Spleen (tissue), 11 donors: ENCODE data around the gene TSNAX. TPM values are rescaled to one million over a fixed set of nuclear protein-coding genes. Genes with fewer than 3 reads are reported as not detected.

Experiments
- DNase-seq: peaks from one replicate; pipeline ENCODE4 v3.0.0-alpha.2; 2020
- H3K27ac ChIP-seq, 8 donors: fragments of 200-600 bp; sonication (generic) in 7 of 8; 1 replicate in 4 of 8; 2 replicates in 4 of 8; pipeline versions ENCODE4 v1.5.0 to v1.8.0; 2016 to 2021; ENCODE audit warnings: inconsistent platforms in 4 of 8, mild to moderate bottlenecking in 4 of 8, moderate library complexity in 1 of 8
- H3K27me3 ChIP-seq, 7 donors: fragments of 200-600 bp; sonication (generic) in 6 of 7; replicated peaks in 1 of 7; 1 replicate in 4 of 7; 2 replicates in 3 of 7; pipeline versions ENCODE4 v1.5.0 to v1.8.0; 2016 to 2021; ENCODE audit warnings: inconsistent platforms in 3 of 7, mild to moderate bottlenecking in 1 of 7
- H3K36me3 ChIP-seq, 6 donors: fragments of 200-600 bp; sonication (generic) in 5 of 6; 1 replicate in 4 of 6; 2 replicates in 2 of 6; pipeline versions ENCODE4 v1.5.0 to v1.8.0; 2016 to 2021; ENCODE audit warnings: inconsistent platforms in 2 of 6
- H3K4me1 ChIP-seq, 6 donors: fragments of 200-600 bp; sonication (generic) in 5 of 6; 1 replicate in 3 of 6; 2 replicates in 3 of 6; pipeline versions ENCODE4 v1.5.0 to v1.8.0; 2016 to 2021; ENCODE audit warnings: inconsistent platforms in 3 of 6
- H3K4me3 ChIP-seq, 8 donors: fragments of 200-600 bp; sonication (generic) in 7 of 8; 1 replicate in 4 of 8; 2 replicates in 4 of 8; pipeline versions ENCODE4 v1.5.0 to v1.8.0; 2016 to 2021; ENCODE audit warnings: inconsistent platforms in 4 of 8, mild to moderate bottlenecking in 4 of 8, moderate library complexity in 2 of 8
- H3K9me3 ChIP-seq, 8 donors: fragments of 200-600 bp; sonication (generic) in 7 of 8; 1 replicate in 4 of 8; 2 replicates in 4 of 8; pipeline versions ENCODE4 v1.5.0 to v1.8.0; 2016 to 2021; ENCODE audit warnings: inconsistent platforms in 4 of 8
- POLR2A ChIP-seq, 3 donors: fragments of 450-650 bp; IDR thresholded peaks; one replicate each; pipeline ENCODE4 v1.5.1; 2017; ENCODE audit warnings: antibody characterized with exemption in 3 of 3, mild to moderate bottlenecking in 1 of 3
- POLR2AphosphoS5 ChIP-seq, 3 donors: sonication (generic); formaldehyde crosslinking; IDR thresholded peaks; one replicate each; pipeline ENCODE4 v1.5.1; 2017; ENCODE audit warnings: antibody characterized with exemption in 3 of 3
- WGBS, 5 donors: extraction: QIAGEN DNeasy Blood & Tissue Kit in 3 of 5; methylation state at CpG; one replicate each; pipeline versions ENCODE4 v1.1.5 to v1.1.7; 2013 to 2018; 5-methylcytosine and 5-hydroxymethylcytosine counted together
- intact Hi-C: fragments of 100-400 bp; cut with DNase I; formaldehyde crosslinking; loops from one replicate; pipeline ENCODE4 v1.15.0; 2023; ENCODE audit warnings: low total_unique reads
- polyA plus RNA-seq, 3 donors: library from polyadenylated mRNA; stranded (reverse); fragments of 200-250 nt; gene quantifications; one replicate each; pipeline ENCODE4 v1.2.1, GENCODE V29; 2013
- total RNA-seq, 7 donors: library from RNA; depleted of rRNA in 3 of 7; stranded (reverse); fragments of >200 nt in 3 of 7; fragmentation: NEBNext Ultra II Directional in 4 of 7; extraction: Animal tissue kit (Norgen Biotek cat#: 25700) in 4 of 7; gene quantifications; one replicate each; pipeline versions ENCODE4 v1.1.0 to v1.2.1, GENCODE V29; 2016 to 2021
- TF ChIP-seq, protein P1 (sequence below), 11 experiments: fragments of 200-600 bp in 7 of 11; fragments of 450-650 bp in 4 of 11; sonication (generic) in 4 of 11; IDR thresholded peaks in 8 of 11; conservative IDR thresholded peaks in 3 of 11; 1 replicate in 7 of 11; 2 replicates in 4 of 11; pipeline versions ENCODE4 v1.4.0 to v1.8.0; 2016 to 2021; ENCODE audit warnings: antibody characterized with exemption in 11 of 11, inconsistent platforms in 4 of 11, mild to moderate bottlenecking in 1 of 11
- donor health status: healthy with polysubstance abuse.
- donor health status: DM: no; HTN: no; CAD: no; lungs with moderate emphysema.
- donor health status: DM: no; HTN: no; CAD: no.
- donor health status: Bipolar disorder and iron deficiency.
- donor health status: healthy.
- donor health status: DM: no; HTN: no; CAD: no.
- donor health status: DM: yes; HTN: yes; CAD: no.

TSNAX gene
- total and polyA plus RNA-seq, 10 donors, result 14.0 to 61.8 (median 48.0) TPM

- intact Hi-C loops, result no loop called here
- TF ChIP-seq POLR2A (IDR thresholded peaks at IDR 0.05) (no peak), POLR2AphosphoS5 (IDR thresholded peaks at IDR 0.05) (no peak)
- TF ChIP-seq, protein P1, sequence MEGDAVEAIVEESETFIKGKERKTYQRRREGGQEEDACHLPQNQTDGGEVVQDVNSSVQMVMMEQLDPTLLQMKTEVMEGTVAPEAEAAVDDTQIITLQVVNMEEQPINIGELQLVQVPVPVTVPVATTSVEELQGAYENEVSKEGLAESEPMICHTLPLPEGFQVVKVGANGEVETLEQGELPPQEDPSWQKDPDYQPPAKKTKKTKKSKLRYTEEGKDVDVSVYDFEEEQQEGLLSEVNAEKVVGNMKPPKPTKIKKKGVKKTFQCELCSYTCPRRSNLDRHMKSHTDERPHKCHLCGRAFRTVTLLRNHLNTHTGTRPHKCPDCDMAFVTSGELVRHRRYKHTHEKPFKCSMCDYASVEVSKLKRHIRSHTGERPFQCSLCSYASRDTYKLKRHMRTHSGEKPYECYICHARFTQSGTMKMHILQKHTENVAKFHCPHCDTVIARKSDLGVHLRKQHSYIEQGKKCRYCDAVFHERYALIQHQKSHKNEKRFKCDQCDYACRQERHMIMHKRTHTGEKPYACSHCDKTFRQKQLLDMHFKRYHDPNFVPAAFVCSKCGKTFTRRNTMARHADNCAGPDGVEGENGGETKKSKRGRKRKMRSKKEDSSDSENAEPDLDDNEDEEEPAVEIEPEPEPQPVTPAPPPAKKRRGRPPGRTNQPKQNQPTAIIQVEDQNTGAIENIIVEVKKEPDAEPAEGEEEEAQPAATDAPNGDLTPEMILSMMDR (IDR thresholded peaks at IDR 0.05 in 8 of 11, conservative IDR thresholded peaks at IDR 0.05 in 3 of 11), result no peak
- Histone ChIP-seq H3K27me3 (no peaks in the 10 kb centered on the region), H3K9me3 (no peaks in the 10 kb centered on the region), H3K4me1 (peaks cover 0 to under 1% (median 0%) of the 10 kb centered on the region in 6 donors), H3K27ac (no peak overlapping the region), H3K4me3 (no peak overlapping the region), H3K36me3 (no peaks in the 10 kb centered on the region)
- DNase-seq, result no peak
- 86 to 97% (median 87%) methylated on average over 2 of the region's 2 CpGs for WGBS, 5 donors
Measured at GRCh38 chr1:231575472-231575871, 47.0 kb downstream of the TSNAX start.

GRCh38 chr1:231576804-231577718 is 48.6 kb downstream of the TSNAX start:
- no peak overlapping the region for H3K27ac ChIP-seq
- no peak for DNase-seq
- no peaks in the 10 kb centered on the region for H3K9me3 ChIP-seq
- no peak overlapping the region for H3K4me3 ChIP-seq
- intact Hi-C loops, result no loop called here
- 82 to 89% (median 84%) methylated on average over 10 to 11 of the region's 11 CpGs for WGBS, 5 donors
- peaks cover 0 to 7% (median 0%) of the 10 kb centered on the region in 6 donors for H3K4me1 ChIP-seq
- no peaks in the 10 kb centered on the region for H3K36me3 ChIP-seq
- no peaks in the 10 kb centered on the region for H3K27me3 ChIP-seq
- TF ChIP-seq, protein P1 (IDR thresholded peaks at IDR 0.05 in 8 of 11, conservative IDR thresholded peaks at IDR 0.05 in 3 of 11), result no peak
- no peak for TF ChIP-seq POLR2AphosphoS5 (IDR thresholded peaks at IDR 0.05)
- no peak for TF ChIP-seq POLR2A (IDR thresholded peaks at IDR 0.05)

DNA sequence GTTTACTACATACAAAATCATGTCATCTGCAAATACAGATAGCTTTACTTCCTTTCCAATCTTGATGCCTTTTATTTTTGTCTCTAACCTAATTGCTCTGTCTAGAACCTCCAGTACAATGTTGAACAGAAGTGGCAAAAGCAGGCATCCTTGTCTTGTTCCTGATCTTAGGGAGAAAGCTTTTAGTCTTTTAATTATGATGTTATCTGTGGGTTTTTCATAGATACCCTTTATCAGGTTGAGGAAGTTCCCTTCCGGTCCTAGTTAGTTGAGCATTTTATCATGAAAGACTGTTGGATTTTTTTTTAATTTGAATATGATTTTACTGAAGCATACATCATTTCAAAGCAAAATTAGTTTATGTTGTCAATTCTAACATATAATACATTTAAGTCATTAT is 52.4 kb downstream of the TSNAX start:
- H3K36me3 ChIP-seq, result no peaks in the 10 kb centered on the region
- no peak for DNase-seq
- H3K27me3 ChIP-seq, result no peaks in the 10 kb centered on the region
- intact Hi-C loops, result no loop called here
- WGBS, 5 donors, result 47 to 72% (median 62%) methylated on average over 1 of the region's 1 CpG
- H3K4me1 ChIP-seq, result peaks cover 0 to 7% (median 0%) of the 10 kb centered on the region in 6 donors
- no peak for TF ChIP-seq POLR2AphosphoS5 (IDR thresholded peaks at IDR 0.05)
- TF ChIP-seq, protein P1 (IDR thresholded peaks at IDR 0.05 in 8 of 11, conservative IDR thresholded peaks at IDR 0.05 in 3 of 11), result no peak
- no peak for TF ChIP-seq POLR2A (IDR thresholded peaks at IDR 0.05)
- H3K4me3 ChIP-seq, result no peak overlapping the region
- no peaks in the 10 kb centered on the region for H3K9me3 ChIP-seq
- H3K27ac ChIP-seq, result peak overlapping the region in 1 of 8 donors; percentile 13

DNA sequence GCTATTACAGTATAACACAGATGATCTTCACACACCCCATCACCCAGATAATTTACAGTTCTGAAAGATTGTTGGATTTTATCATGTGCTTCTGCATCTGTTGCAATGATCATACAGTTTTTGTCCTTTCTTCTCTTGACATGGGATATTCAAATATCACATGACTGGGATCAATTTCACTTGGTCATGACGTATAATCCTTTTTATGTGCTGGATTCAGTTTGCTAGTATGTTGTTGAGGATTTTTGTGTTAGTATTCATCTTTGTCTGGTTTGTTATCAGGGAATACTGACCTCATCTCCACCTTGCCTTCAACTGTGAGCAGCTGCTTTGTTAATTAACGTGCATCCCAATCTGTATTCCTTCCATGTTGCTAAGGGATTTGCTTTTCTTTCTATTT is 53.4 kb downstream of the TSNAX start:
- H3K9me3 ChIP-seq, result no peaks in the 10 kb centered on the region
- no peak overlapping the region for H3K27ac ChIP-seq
- TF ChIP-seq, protein P1 (IDR thresholded peaks at IDR 0.05 in 8 of 11, conservative IDR thresholded peaks at IDR 0.05 in 3 of 11), result no peak
- TF ChIP-seq POLR2AphosphoS5 (IDR thresholded peaks at IDR 0.05), result no peak
- no peak for TF ChIP-seq POLR2A (IDR thresholded peaks at IDR 0.05)
- no peak overlapping the region for H3K4me3 ChIP-seq
- intact Hi-C loops, result no loop called here
- no peaks in the 10 kb centered on the region for H3K27me3 ChIP-seq
- H3K4me1 ChIP-seq, result peaks cover 0 to 7% (median 0%) of the 10 kb centered on the region in 6 donors
- H3K36me3 ChIP-seq, result no peaks in the 10 kb centered on the region
- DNase-seq, result no peak
- WGBS, 5 donors, result 69 to 93% (median 78%) methylated on average over 2 of the region's 2 CpGs
